A673 (cell line): ENCODE measurements around the gene PET117.

ENCODE experiments used
- EZH2 ChIP-seq: fragments of 200-600 bp; sonication (generic); IDR thresholded peaks from 2 replicates; pipeline ENCODE4 v1.6.1; 2017; ENCODE audit warnings: borderline replicate concordance, low read depth, mild to moderate bottlenecking, mixed read lengths, antibody characterized with exemption, low read length; ENCODE audit not compliant: poor library complexity, severe bottlenecking
- TF ChIP-seq, protein P1 (sequence below): fragments of 300-800, 200-600 bp; sonication (generic); conservative IDR thresholded peaks from 2 replicates; pipeline ENCODE4 v1.5.1; 2017; ENCODE audit warnings: low read depth, mild to moderate bottlenecking, antibody characterized with exemption, low read length, moderate library complexity, mixed read lengths

DNA sequence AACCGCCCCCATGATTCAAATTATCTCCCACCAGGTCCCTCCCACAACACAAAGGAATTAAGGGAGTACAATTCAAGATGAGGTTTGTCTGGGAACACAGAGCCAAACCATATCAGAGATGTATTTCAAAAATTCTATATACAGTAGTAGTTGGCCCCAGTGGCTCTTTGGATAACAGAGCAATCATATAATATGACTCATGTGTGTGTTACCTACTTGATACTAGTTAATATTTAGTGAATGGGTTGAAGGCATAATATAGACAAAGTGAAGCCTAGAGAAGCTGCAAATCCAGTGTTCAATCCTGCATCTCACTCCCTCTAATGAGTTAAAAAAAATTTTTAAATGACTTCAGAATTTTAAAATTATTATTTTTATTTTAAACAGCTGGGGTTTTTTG lies 43.2 kb downstream of the PET117 start:
- TF ChIP-seq EZH2: no peak
- TF ChIP-seq, protein P1, sequence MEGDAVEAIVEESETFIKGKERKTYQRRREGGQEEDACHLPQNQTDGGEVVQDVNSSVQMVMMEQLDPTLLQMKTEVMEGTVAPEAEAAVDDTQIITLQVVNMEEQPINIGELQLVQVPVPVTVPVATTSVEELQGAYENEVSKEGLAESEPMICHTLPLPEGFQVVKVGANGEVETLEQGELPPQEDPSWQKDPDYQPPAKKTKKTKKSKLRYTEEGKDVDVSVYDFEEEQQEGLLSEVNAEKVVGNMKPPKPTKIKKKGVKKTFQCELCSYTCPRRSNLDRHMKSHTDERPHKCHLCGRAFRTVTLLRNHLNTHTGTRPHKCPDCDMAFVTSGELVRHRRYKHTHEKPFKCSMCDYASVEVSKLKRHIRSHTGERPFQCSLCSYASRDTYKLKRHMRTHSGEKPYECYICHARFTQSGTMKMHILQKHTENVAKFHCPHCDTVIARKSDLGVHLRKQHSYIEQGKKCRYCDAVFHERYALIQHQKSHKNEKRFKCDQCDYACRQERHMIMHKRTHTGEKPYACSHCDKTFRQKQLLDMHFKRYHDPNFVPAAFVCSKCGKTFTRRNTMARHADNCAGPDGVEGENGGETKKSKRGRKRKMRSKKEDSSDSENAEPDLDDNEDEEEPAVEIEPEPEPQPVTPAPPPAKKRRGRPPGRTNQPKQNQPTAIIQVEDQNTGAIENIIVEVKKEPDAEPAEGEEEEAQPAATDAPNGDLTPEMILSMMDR: no peak
